Stomach (tissue), 4 donors: Measurements from ENCODE around the gene OR52N2.

Experiments used
- CTCF ChIP-seq, 7 experiments: fragments of 450-650 bp in 4 of 7; fragments of 200-600 bp in 3 of 7; sonication (generic) in 3 of 7; IDR thresholded peaks; one replicate each; pipeline ENCODE4 v1.5.1; 2016 to 2019; ENCODE audit warnings: antibody characterized with exemption in 7 of 7, control low read depth in 2 of 7, mild to moderate bottlenecking in 1 of 7
- EP300 ChIP-seq: sonication (generic); formaldehyde crosslinking; IDR thresholded peaks from one replicate; pipeline ENCODE4 v1.6.1; 2017; ENCODE audit warnings: antibody characterized with exemption
- POLR2A ChIP-seq, 4 donors: fragments of 450-650 bp; IDR thresholded peaks; one replicate each; pipeline ENCODE4 v1.6.1; 2016; ENCODE audit warnings: antibody characterized with exemption in 4 of 4, control low read depth in 2 of 4, mild to moderate bottlenecking in 1 of 4, moderate library complexity in 1 of 4
- POLR2AphosphoS5 ChIP-seq, 3 donors: sonication (generic); formaldehyde crosslinking; IDR thresholded peaks; one replicate each; pipeline ENCODE4 v1.6.1; 2016; ENCODE audit warnings: antibody characterized with exemption in 3 of 3

GRCh38 chr11:5841797-5842196 lies 33.1 kb downstream of the OR52N2 start, which contains the start of gene OR52E6:
- TF ChIP-seq CTCF (IDR thresholded peaks at IDR 0.05) (no peak), POLR2AphosphoS5 (IDR thresholded peaks at IDR 0.05) (no peak), EP300 (no peak), POLR2A (IDR thresholded peaks at IDR 0.05) (no peak)
